Astrocyte of the cerebellum (primary cell): ENCODE results near the gene COL6A3.

Experiments
- DNase-seq: peaks from one replicate; pipeline ENCODE4 v3.0.0-alpha.2; 2011; ENCODE audit warnings: low read depth
- H3K4me3 ChIP-seq: 2 replicates; pipeline ENCODE4 v1.5.1; 2011; ENCODE audit warnings: mild to moderate bottlenecking, low read depth, low read length, moderate library complexity
- in situ Hi-C: cut with HindIII; loops from 2 replicates; pipeline ENCODE4 v1.10.0; 2017; ENCODE audit warnings: low sequenced_read_pairs
- TF ChIP-seq, protein P1 (sequence below): IDR thresholded peaks from 2 replicates; pipeline ENCODE4 v1.5.1; 2012; ENCODE audit warnings: low read length, low read depth, moderate library complexity, mild to moderate bottlenecking; ENCODE audit errors: missing control alignments

The COL6A3 gene

DNA sequence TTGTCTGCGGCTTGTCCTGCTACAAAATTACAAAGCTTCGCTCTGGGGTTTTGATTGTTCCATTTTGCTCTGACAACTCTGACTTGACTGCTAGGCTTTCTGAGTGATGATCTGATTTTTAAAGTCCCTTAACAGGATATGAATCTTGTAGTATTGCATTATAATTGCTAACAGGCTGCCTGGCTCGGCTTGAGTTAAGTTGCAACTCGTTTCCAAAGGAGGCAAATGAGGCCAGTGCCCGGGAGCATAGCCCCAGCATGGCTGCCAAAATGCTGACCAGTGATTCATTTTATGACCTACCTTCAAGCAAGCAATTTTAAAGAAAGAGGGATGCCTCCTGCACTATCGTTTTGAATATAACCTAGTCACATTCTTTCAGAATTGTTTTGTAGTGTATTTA lies 135.4 kb downstream of the COL6A3 start:
- no peak overlapping the region for H3K4me3 ChIP-seq
- in situ Hi-C loops: no loop called here
- TF ChIP-seq, protein P1, sequence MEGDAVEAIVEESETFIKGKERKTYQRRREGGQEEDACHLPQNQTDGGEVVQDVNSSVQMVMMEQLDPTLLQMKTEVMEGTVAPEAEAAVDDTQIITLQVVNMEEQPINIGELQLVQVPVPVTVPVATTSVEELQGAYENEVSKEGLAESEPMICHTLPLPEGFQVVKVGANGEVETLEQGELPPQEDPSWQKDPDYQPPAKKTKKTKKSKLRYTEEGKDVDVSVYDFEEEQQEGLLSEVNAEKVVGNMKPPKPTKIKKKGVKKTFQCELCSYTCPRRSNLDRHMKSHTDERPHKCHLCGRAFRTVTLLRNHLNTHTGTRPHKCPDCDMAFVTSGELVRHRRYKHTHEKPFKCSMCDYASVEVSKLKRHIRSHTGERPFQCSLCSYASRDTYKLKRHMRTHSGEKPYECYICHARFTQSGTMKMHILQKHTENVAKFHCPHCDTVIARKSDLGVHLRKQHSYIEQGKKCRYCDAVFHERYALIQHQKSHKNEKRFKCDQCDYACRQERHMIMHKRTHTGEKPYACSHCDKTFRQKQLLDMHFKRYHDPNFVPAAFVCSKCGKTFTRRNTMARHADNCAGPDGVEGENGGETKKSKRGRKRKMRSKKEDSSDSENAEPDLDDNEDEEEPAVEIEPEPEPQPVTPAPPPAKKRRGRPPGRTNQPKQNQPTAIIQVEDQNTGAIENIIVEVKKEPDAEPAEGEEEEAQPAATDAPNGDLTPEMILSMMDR: no peak
- DNase-seq: no peak

DNA sequence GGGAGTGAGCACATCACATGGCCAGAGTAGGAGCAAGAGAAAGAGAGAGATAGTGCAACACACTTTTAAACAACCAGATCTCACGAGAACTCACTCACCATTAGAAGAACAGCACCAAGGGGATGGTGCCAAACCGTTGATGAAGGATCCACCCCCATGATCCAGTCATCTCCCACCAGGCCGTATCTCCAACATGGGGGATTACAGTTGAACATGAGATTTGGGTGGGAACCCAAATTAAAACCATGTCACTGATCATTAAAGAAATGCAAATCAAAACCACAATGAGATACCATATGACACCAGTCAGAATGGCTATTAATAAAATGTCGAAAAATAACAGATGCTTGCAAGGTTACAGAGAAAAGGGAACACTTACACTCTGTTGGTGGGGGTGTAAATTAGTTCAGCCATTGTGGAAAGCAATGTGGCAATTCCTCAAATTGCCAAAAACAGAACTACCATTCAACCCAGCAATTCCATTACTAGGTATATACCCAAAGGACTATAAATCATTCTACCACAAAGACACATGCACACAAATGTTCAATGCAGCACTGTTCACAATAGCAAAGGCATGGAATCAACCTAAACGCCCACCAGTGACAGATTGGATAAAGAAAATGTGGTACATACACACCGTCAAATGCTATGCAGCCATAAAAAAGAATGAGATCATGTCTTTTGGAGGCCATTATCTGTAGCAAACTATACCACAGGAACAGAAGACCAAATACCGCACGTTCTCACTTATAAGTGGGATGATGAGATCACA lies 137.1 kb downstream of the COL6A3 start:
- H3K4me3 ChIP-seq: no peak overlapping the region
- TF ChIP-seq, protein P1: no peak
- no peak for DNase-seq
- in situ Hi-C loops: no loop called here
